Measurements from ENCODE around the gene NCOA3. TPM values are rescaled to one million over a fixed set of nuclear protein-coding genes. Genes with fewer than 3 reads are reported as not detected.

Gene NCOA3
- total and polyA plus RNA-seq, 2 of the 8 experiments (the other 6 are each of a cell fraction or from before 2014, with no cell fraction given) = 7.9 to 24.7 TPM

GRCh38 chr20:47533518-47534062 lies 31.9 kb downstream of the NCOA3 start (continued):
- no peak for TF ChIP-seq HDAC2 (IDR thresholded peaks at IDR 0.05; ENCODE audit: borderline replicate concordance in 1 of 2, low read depth in 2 of 2, low read length in 2 of 2)
- TF ChIP-seq SRF (IDR thresholded peaks at IDR 0.05; ENCODE audit: low read depth, low read length) = no peak
- no peak for TF ChIP-seq KDM4A (IDR thresholded peaks at IDR 0.05; ENCODE audit: low read depth, low read length, severe bottlenecking)
